Mucosa of descending colon (tissue), 3 donors: Measurements from ENCODE around the gene NXPH2. TPM values are rescaled to one million over a fixed set of nuclear protein-coding genes. Genes with fewer than 3 reads are reported as not detected.

ENCODE experiments used
- ATAC-seq: fragments of 200-7000 bp; cut with Tn5 transposase; one replicate; pipeline ENCODE4 v1.9.1; 2020; ENCODE audit warnings: mild to moderate bottlenecking, moderate library complexity
- DNase-seq, 3 donors: peaks; one replicate each; pipeline ENCODE4 v3.0.0-alpha.2; 2020
- H3K36me3 ChIP-seq: fragments of 200-600 bp; one replicate; pipeline ENCODE4 v1.8.0; 2021; ENCODE audit warnings: low read depth, mild to moderate bottlenecking
- H3K4me1 ChIP-seq: fragments of 200-600 bp; one replicate; pipeline ENCODE4 v1.8.0; 2021; ENCODE audit warnings: low read depth, mild to moderate bottlenecking
- H3K4me3 ChIP-seq: fragments of 200-600 bp; one replicate; pipeline ENCODE4 v1.8.0; 2021; ENCODE audit warnings: mild to moderate bottlenecking
- H3K9me3 ChIP-seq: fragments of 200-600 bp; one replicate; pipeline ENCODE4 v1.8.0; 2021; ENCODE audit warnings: mild to moderate bottlenecking
- intact Hi-C, 2 donors: fragments of 100-400 bp; cut with DNase I in 1 of 2; cut with micrococcal nuclease in 1 of 2; formaldehyde crosslinking; loops; one replicate each; pipeline versions ENCODE4 v1.11.0 to v1.11.1; 2022; cut with DNase I, micrococcal nuclease
- total RNA-seq, 3 donors: library from RNA; stranded (reverse); fragmentation: NEBNext Ultra II Directional in 2 of 3; extraction: Animal tissue kit (Norgen Biotek cat#: 25700) in 2 of 3; gene quantifications; one replicate each; pipeline versions ENCODE4 v1.2.1 to v1.2.4, GENCODE V29; 2021 to 2023
- TF ChIP-seq, protein P1 (sequence below): fragments of 200-600 bp; IDR thresholded peaks from one replicate; pipeline ENCODE4 v1.8.0; 2022; ENCODE audit warnings: antibody characterized with exemption, mild to moderate bottlenecking
- donor health status: DM: no; HTN: no; CAD: no; lungs with moderate emphysema.
- donor health status: DM: no; HTN: no; CAD: no.
- donor health status: DM: no; HTN: yes; CAD: no.

NXPH2 gene
- total RNA-seq, 3 donors from 2014 or later = 0.38 TPM; not detected in 2

DNA sequence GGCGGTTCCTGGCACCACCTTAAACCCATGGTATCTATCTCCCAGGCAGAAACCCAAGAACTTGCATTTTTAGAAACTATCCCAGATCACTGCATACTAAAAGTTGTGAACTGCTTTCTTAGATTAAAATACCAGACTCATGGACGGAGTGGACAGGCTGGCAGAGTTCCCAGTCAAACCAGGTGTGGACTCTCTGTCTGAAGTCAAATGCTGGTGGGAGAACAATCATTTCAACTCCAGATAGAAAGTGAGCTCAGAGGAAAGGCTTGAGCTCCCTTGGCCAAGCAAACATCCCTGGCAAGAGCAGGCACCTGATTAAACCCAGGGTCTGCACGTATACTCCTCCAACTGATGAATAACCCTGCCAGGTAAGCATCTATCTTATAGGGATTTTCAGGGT is 19.5 kb downstream of the NXPH2 start:
- intact Hi-C loops = no loop called here
- no peaks in the 10 kb centered on the region for H3K36me3 ChIP-seq
- no peaks in the 10 kb centered on the region for H3K9me3 ChIP-seq
- DNase-seq = no peak
- H3K4me1 ChIP-seq = no peaks in the 10 kb centered on the region
- ATAC-seq = no peak
- TF ChIP-seq, protein P1, sequence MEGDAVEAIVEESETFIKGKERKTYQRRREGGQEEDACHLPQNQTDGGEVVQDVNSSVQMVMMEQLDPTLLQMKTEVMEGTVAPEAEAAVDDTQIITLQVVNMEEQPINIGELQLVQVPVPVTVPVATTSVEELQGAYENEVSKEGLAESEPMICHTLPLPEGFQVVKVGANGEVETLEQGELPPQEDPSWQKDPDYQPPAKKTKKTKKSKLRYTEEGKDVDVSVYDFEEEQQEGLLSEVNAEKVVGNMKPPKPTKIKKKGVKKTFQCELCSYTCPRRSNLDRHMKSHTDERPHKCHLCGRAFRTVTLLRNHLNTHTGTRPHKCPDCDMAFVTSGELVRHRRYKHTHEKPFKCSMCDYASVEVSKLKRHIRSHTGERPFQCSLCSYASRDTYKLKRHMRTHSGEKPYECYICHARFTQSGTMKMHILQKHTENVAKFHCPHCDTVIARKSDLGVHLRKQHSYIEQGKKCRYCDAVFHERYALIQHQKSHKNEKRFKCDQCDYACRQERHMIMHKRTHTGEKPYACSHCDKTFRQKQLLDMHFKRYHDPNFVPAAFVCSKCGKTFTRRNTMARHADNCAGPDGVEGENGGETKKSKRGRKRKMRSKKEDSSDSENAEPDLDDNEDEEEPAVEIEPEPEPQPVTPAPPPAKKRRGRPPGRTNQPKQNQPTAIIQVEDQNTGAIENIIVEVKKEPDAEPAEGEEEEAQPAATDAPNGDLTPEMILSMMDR = no peak
- H3K4me3 ChIP-seq = no peak overlapping the region

DNA sequence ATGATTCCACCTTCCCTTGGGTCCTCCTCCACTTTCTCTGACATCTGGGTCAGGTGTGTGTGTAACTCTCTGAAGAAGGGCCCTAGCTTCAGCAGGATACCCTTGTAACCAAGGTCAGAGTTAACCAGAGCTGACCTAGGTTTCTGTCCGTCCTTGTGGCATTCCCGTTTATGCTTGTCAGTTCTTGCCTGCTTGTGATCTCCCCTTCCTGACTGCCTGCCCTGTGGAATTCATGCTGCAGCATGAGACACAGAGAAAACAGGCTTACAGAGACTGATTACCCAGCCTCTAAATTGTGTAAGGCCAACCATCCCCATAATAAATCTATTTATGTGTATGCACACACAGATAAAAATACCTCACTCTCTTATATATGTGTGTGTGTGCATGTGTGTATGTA is 22.8 kb downstream of the NXPH2 start:
- no peak overlapping the region for H3K4me3 ChIP-seq
- no peak for DNase-seq
- H3K36me3 ChIP-seq = no peaks in the 10 kb centered on the region
- no peaks in the 10 kb centered on the region for H3K9me3 ChIP-seq
- intact Hi-C loops = no loop called here
- no peaks in the 10 kb centered on the region for H3K4me1 ChIP-seq
- TF ChIP-seq, protein P1 = no peak
- no peak for ATAC-seq

DNA sequence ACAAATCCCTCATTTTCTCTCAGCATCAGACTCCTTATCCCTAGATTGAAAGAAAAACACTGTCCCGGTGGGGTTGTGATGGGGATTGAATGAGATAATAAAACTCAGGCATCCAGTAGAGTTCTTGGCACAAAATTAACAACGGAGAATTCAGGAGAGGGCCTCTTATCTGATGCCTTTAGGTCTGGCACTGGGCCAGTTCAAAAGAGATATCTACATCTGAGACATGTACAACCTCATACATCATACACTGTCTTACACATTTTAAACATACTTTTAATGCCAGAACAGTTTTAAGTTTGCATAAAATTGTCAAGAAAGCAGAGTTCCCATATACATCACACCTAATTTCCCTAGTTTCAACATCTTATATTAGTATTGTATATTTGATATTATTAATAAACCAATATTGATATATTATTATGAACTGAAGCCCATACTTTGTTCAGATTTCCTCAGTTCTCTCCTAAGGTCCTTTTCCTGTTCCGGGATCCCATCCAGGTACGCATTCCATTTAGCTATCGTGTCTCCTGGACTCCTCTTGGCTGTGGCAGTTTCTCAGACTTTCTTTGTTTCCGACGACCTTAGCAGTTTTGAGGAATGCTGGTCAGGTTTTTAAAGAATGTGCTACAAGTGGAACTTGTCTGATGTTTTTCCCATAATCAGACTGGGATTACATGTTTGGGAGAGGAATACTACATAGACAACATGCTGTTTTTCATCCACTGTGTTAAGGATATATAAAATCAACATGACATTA is 27.8 kb downstream of the NXPH2 start:
- ATAC-seq (no peak), DNase-seq (no peak)
- Histone ChIP-seq H3K36me3 (no peaks in the 10 kb centered on the region), H3K9me3 (no peaks in the 10 kb centered on the region), H3K4me3 (no peak overlapping the region), H3K4me1 (no peaks in the 10 kb centered on the region)
- intact Hi-C loops = no loop called here
- TF ChIP-seq, protein P1 = no peak

DNA sequence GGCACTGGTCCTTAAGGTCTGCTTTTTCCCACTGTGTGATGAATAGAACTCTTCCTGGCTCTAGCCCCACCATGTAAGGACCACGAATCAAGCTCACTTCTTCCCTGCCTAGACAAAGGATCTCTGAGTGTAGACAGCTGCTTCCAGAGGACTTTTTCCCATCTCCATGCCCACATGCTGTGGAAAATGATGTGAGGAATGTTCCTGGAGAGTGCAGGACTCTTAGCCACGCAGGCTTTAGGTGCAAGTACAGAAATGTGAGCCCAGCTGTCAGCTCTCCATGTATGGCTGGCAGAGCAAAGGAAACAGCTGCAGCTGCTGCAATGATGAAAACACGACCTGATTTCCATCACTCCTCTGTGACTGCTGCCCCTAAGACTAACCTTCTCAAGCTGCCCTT is 35.5 kb downstream of the NXPH2 start:
- intact Hi-C loops = no loop called here
- ATAC-seq = no peak
- TF ChIP-seq, protein P1 = no peak
- Histone ChIP-seq H3K36me3 (no peaks in the 10 kb centered on the region), H3K9me3 (no peaks in the 10 kb centered on the region), H3K4me1 (no peaks in the 10 kb centered on the region), H3K4me3 (no peak overlapping the region)
- no peak for DNase-seq

DNA sequence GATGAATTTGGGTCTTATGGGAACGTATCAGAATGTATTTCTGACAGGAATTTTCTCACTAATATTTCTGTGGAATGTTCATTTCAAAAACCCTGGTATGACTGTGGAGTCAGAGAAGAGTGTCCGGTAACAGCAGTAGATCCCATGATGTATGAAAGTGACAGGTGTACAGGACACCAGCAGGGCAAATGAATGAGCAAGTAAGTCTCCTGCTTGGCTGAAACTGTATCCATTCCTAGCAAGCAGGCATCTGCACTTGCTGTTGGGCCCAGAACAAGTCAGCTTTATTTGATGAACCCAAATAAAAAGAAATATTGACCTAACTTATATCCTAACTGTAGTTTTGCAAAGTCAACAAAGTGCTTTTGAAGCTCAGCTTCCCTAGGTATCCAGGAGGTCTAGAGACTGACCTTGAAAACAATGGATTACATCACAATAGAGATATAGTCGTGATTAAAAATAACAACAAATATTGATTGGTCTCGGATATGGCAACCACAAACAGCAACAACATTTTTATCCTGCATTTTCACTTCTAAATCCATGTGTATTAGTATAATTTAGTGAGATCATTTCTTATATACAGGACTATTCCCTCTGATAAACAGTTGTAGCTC is 37.6 kb downstream of the NXPH2 start:
- intact Hi-C loops = no loop called here
- ATAC-seq (no peak), DNase-seq (no peak)
- TF ChIP-seq, protein P1 = no peak
- Histone ChIP-seq H3K9me3 (no peaks in the 10 kb centered on the region), H3K36me3 (no peaks in the 10 kb centered on the region), H3K4me3 (no peak overlapping the region), H3K4me1 (no peaks in the 10 kb centered on the region)
